ENCODE results near the gene PHACTR1.

DNA sequence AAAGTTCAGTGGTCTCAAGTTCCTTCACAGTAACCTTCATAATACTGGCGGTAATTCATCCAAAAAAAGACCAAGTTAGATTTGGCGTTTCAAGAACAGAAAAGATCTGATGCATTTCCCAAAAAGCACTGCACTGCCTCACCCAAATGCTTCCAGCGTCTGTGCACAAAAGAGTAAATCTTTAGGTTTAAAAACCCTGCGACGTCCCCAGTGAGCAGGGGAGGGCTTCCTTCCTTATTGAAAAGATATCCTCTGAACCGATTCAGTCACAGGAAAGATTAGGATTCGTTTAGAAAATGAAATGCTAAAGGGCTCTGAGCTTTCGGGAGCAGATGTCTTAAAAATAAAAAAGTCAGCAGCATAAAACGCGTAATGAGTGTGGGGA is 611.1 kb downstream of the PHACTR1 start:
- TF ChIP-seq, protein P1, sequence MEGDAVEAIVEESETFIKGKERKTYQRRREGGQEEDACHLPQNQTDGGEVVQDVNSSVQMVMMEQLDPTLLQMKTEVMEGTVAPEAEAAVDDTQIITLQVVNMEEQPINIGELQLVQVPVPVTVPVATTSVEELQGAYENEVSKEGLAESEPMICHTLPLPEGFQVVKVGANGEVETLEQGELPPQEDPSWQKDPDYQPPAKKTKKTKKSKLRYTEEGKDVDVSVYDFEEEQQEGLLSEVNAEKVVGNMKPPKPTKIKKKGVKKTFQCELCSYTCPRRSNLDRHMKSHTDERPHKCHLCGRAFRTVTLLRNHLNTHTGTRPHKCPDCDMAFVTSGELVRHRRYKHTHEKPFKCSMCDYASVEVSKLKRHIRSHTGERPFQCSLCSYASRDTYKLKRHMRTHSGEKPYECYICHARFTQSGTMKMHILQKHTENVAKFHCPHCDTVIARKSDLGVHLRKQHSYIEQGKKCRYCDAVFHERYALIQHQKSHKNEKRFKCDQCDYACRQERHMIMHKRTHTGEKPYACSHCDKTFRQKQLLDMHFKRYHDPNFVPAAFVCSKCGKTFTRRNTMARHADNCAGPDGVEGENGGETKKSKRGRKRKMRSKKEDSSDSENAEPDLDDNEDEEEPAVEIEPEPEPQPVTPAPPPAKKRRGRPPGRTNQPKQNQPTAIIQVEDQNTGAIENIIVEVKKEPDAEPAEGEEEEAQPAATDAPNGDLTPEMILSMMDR (IDR thresholded peaks at IDR 0.05) = no peak
- no peak for TF ChIP-seq TCF7 (CRISPR knock-in tag; IDR thresholded peaks at IDR 0.05; ENCODE audit: low read depth)
- no peak for TF ChIP-seq ZNF416 (CRISPR knock-in tag; IDR thresholded peaks at IDR 0.05)
- TF ChIP-seq, protein P2, sequence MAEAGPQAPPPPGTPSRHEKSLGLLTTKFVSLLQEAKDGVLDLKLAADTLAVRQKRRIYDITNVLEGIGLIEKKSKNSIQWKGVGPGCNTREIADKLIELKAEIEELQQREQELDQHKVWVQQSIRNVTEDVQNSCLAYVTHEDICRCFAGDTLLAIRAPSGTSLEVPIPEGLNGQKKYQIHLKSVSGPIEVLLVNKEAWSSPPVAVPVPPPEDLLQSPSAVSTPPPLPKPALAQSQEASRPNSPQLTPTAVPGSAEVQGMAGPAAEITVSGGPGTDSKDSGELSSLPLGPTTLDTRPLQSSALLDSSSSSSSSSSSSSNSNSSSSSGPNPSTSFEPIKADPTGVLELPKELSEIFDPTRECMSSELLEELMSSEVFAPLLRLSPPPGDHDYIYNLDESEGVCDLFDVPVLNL (CRISPR knock-in tag; IDR thresholded peaks at IDR 0.05; ENCODE audit: borderline replicate concordance, low read depth) = no peak
- TF ChIP-seq, protein P3, sequence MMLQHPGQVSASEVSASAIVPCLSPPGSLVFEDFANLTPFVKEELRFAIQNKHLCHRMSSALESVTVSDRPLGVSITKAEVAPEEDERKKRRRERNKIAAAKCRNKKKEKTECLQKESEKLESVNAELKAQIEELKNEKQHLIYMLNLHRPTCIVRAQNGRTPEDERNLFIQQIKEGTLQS (CRISPR knock-in tag; conservative IDR thresholded peaks at IDR 0.05) = no peak
- no peak for TF ChIP-seq JUN (CRISPR knock-in tag; IDR thresholded peaks at IDR 0.05)

All from WTC11 (cell line).